GM23248 (cell line): ENCODE results near the gene TMEM181.

Experiments
- EZH2 ChIP-seq: fragments of 200-600 bp; sonication (generic); IDR thresholded peaks from 2 replicates; pipeline ENCODE4 v1.6.1; 2018; ENCODE audit warnings: antibody characterized with exemption, mild to moderate bottlenecking; ENCODE audit not compliant: insufficient read depth, poor library complexity, severe bottlenecking
- EZH2phosphoT487 ChIP-seq: fragments of 200-600 bp; sonication (generic); IDR thresholded peaks from 2 replicates; pipeline ENCODE4 v1.6.1; 2018; ENCODE audit warnings: antibody characterized with exemption, moderate library complexity, mild to moderate bottlenecking, low read depth; ENCODE audit not compliant: insufficient read depth

DNA sequence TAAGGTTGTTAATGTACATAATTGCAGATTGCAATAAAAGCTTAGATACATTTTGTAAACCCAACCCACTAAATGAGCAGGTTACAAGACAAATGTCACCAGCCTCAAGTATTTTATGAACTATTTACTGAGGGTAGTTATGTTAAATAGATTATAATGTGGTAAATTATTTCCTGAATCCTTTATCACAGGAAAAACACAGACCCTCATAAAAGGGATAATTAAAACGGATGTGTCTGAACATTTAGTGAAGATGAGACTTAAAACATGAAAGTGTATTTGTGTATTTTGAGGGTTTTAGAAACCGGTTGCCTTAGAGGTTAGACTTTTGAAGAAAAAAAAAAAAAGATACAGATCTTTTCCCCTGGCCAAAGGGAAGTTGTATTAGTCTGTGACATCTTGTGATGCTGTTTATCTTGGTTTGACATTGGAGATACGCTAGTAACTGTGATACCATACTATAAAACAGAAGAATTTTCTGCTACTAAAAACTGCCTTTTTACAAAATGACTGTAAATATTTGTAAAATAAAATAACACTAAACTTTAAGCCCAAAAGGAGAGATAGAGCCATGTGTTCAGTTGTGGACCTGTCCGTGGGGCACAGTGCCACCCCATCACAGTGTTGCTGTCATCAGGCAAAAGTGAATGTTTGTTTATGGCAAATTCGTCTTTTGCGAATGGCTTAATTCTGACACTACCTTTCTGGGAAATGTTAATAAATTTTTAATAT, 75.0 kb downstream of the TMEM181 start:
- TF ChIP-seq EZH2phosphoT487 (no peak), EZH2 (no peak)
